Pancreas (tissue), 10 donors: Measurements from ENCODE around the gene ATP5IF1. TPM values are rescaled to one million over a fixed set of nuclear protein-coding genes. Genes with fewer than 3 reads are reported as not detected.

Experiments used
- ATAC-seq, 4 donors: fragments of 200-7000 bp; cut with Tn5 transposase; one replicate each; pipeline versions ENCODE4 v1.8.0 to v1.9.1; 2020; ENCODE audit warnings: mild to moderate bottlenecking in 4 of 4, moderate library complexity in 4 of 4
- DNase-seq, 6 donors: peaks; one replicate each; pipeline ENCODE4 v3.0.0-alpha.2; 2020
- FAIRE-seq: peaks from 2 replicates; lab custom pipeline; 2012; peaks lifted over from hg19 to GRCh38; lab: Jason Lieb, UNC
- H3K27ac ChIP-seq, 4 donors: fragments of 200-600 bp; sonication (generic); 1 replicate in 3 of 4; 2 replicates in 1 of 4; pipeline versions ENCODE4 v1.5.0 to v1.8.0; 2020
- H3K27me3 ChIP-seq, 4 donors: fragments of 200-600 bp; one replicate each; pipeline ENCODE4 v1.8.0; 2021
- H3K36me3 ChIP-seq, 3 donors: fragments of 200-600 bp; sonication (generic) in 1 of 3; one replicate each; pipeline versions ENCODE4 v1.5.0 to v1.8.0; 2020 to 2021
- H3K4me1 ChIP-seq, 3 donors: fragments of 200-600 bp; one replicate each; pipeline ENCODE4 v1.8.0; 2021
- H3K4me3 ChIP-seq, 4 donors: fragments of 200-600 bp; sonication (generic) in 2 of 4; one replicate each; pipeline versions ENCODE4 v1.5.0 to v1.8.0; 2020 to 2021
- H3K9me3 ChIP-seq, 4 donors: fragments of 200-600 bp; one replicate each; pipeline ENCODE4 v1.8.0; 2021
- CTCF ChIP-seq, 4 donors: fragments of 200-600 bp; sonication (generic) in 3 of 4; IDR thresholded peaks; one replicate each; pipeline versions ENCODE4 v1.5.0 to v1.8.0; 2021; ENCODE audit warnings: antibody characterized with exemption in 4 of 4
- WGBS, 2 donors: extraction: QIAGEN DNeasy Blood & Tissue Kit; methylation state at CpG; one replicate each; pipeline ENCODE4 v1.1.7; 2013; 5-methylcytosine and 5-hydroxymethylcytosine counted together
- intact Hi-C, 3 donors: fragments of 100-400 bp; cut with DNase I; formaldehyde crosslinking; loops; one replicate each; pipeline versions ENCODE4 v1.11.1 to v1.14.2; 2022
- polyA plus RNA-seq, 2 donors: library from polyadenylated mRNA; stranded (reverse); fragments of 200-250 nt; gene quantifications; one replicate each; pipeline ENCODE4 v1.2.3, GENCODE V29; 2013
- total RNA-seq, 6 donors: library from RNA; stranded (reverse); fragmentation: NEBNext Ultra II Directional in 4 of 6; extraction: Animal tissue kit (Norgen Biotek cat#: 25700) in 4 of 6; gene quantifications; one replicate each; pipeline versions ENCODE4 v1.2.1 to v1.2.4, GENCODE V29; 2021 to 2023
- donor health status: healthy with polysubstance abuse.
- donor health status: DM: no; HTN: no; CAD: no; lungs with moderate emphysema.
- donor health status: DM: no; HTN: no; CAD: no.
- donor health status: control.
- donor health status: control.
- donor health status: Bipolar disorder and iron deficiency.
- donor health status: DM: yes; HTN: yes; CAD: no.
- donor health status: DM: no; HTN: no; CAD: no.
- donor health status: DM: no; HTN: no; CAD: no.
- donor health status: DM: yes; HTN: yes; CAD: no.

The ATP5IF1 gene
- total and polyA plus RNA-seq, 8 donors, result 37.9 to 239 (median 60.2) TPM

- no peak for ATAC-seq
- 82 to 88% methylated on average over 1 of the region's 1 CpG for WGBS, 2 donors
- Histone ChIP-seq H3K27me3 (no peaks in the 10 kb centered on the region), H3K9me3 (no peaks in the 10 kb centered on the region), H3K4me1 (peaks cover 0 to 4% (median 0%) of the 10 kb centered on the region in 3 donors), H3K4me3 (no peak overlapping the region), H3K27ac (no peak overlapping the region), H3K36me3 (peaks cover 0 to 20% (median 4%) of the 10 kb centered on the region in 3 donors)
- intact Hi-C loops, result loop anchor here in 1 of 3 donors (10.0 kb wide), 1 partner anchor 105 kb away; no protein-coding TSS in a partner anchor
- no peak for FAIRE-seq
- no peak for DNase-seq
- TF ChIP-seq CTCF (IDR thresholded peaks at IDR 0.05), result no peak
Measured at GRCh38 chr1:28209700-28210099, 26.2 kb upstream of the ATP5IF1 start.

GRCh38 chr1:28213315-28213714 lies 22.6 kb upstream of the ATP5IF1 start:
- no peak for FAIRE-seq
- WGBS, 2 donors, result 34 to 68% methylated on average over 2 of the region's 2 CpGs

GRCh38 chr1:28229089-28229488 lies 6.8 kb upstream of the ATP5IF1 start:
- no peak for TF ChIP-seq CTCF (IDR thresholded peaks at IDR 0.05)
- Histone ChIP-seq H3K4me1 (peaks cover 0 to 10% (median 0%) of the 10 kb centered on the region in 3 donors), H3K36me3 (peaks cover 0 to 42% (median 8%) of the 10 kb centered on the region in 3 donors), H3K9me3 (no peaks in the 10 kb centered on the region), H3K27me3 (no peaks in the 10 kb centered on the region), H3K27ac (no peak overlapping the region), H3K4me3 (no peak overlapping the region)
- DNase-seq (no peak), ATAC-seq (no peak), FAIRE-seq (no peak)
- intact Hi-C loops, result no loop called here

More at GRCh38 chr1:28213315-28213714, 22.6 kb upstream of the ATP5IF1 start:
- DNase-seq (no peak), ATAC-seq (no peak)
- intact Hi-C loops, result no loop called here
- no peaks in the 10 kb centered on the region for H3K9me3 ChIP-seq
- no peaks in the 10 kb centered on the region for H3K4me1 ChIP-seq
- H3K27ac ChIP-seq, result no peak overlapping the region
- H3K27me3 ChIP-seq, result no peaks in the 10 kb centered on the region
- H3K36me3 ChIP-seq, result peaks cover 0 to 20% (median 4%) of the 10 kb centered on the region in 3 donors
- no peak overlapping the region for H3K4me3 ChIP-seq
- TF ChIP-seq CTCF (IDR thresholded peaks at IDR 0.05), result no peak

- H3K27me3 ChIP-seq, result no peaks in the 10 kb centered on the region
- DNase-seq (no peak), ATAC-seq (no peak), FAIRE-seq (no peak)
- peaks cover 0 to 10% (median 0%) of the 10 kb centered on the region in 3 donors for H3K4me1 ChIP-seq
- no peak overlapping the region for H3K27ac ChIP-seq
- H3K4me3 ChIP-seq, result no peak overlapping the region
- no peak for TF ChIP-seq CTCF (IDR thresholded peaks at IDR 0.05)
- 77 to 83% methylated on average over 2 of the region's 2 CpGs for WGBS, 2 donors
- intact Hi-C loops, result no loop called here
- peaks cover 0 to 37% (median 8%) of the 10 kb centered on the region in 3 donors for H3K36me3 ChIP-seq
- H3K9me3 ChIP-seq, result no peaks in the 10 kb centered on the region
Measured at GRCh38 chr1:28229996-28230395, 5.9 kb upstream of the ATP5IF1 start.

GRCh38 chr1:28232558-28233263 lies 3.2 kb upstream of the ATP5IF1 start, which contains the start of gene DNAJC8:
TSS of gene DNAJC8 (minus strand) at chr1:28233029. CDS start at chr1:28232998, 31 bp downstream.
- Histone ChIP-seq H3K9me3 (no peaks in the 10 kb centered on the region), H3K4me3 (peak within 1 kb of the TSS; percentile 83 to 91 (median 88)), H3K36me3 (peaks cover 0 to 11% (median 0%) of the 10 kb centered on the region in 3 donors), H3K27ac (peak within 1 kb of the TSS; percentile 30 to 62 (median 50)), H3K27me3 (no peaks in the 10 kb centered on the region), H3K4me1 (peaks cover 5 to 14% (median 5%) of the 10 kb centered on the region in 3 donors)
- peak; percentile 63 to 82 (median 74) for ATAC-seq
- FAIRE-seq, result peak; percentile 61
- TF ChIP-seq CTCF (IDR thresholded peaks at IDR 0.05), result no peak
- intact Hi-C loops, result no loop called here
- 0% methylated on average over 40 of the region's 40 CpGs for WGBS, 2 donors
- peak; percentile 89 to 97 (median 94) for DNase-seq
